IPS-NIHi7 (cell line): ENCODE measurements around the gene FBXO15.
A peak's percentile ranks its signal among the peaks of the same experiment; 100 is the strongest.

ENCODE experiments used
- DNase-seq: peaks from one replicate; pipeline ENCODE4 v3.0.0; 2012; ENCODE audit warnings: mixed read lengths; ENCODE audit errors: extremely low spot score

Gene FBXO15, protein sequence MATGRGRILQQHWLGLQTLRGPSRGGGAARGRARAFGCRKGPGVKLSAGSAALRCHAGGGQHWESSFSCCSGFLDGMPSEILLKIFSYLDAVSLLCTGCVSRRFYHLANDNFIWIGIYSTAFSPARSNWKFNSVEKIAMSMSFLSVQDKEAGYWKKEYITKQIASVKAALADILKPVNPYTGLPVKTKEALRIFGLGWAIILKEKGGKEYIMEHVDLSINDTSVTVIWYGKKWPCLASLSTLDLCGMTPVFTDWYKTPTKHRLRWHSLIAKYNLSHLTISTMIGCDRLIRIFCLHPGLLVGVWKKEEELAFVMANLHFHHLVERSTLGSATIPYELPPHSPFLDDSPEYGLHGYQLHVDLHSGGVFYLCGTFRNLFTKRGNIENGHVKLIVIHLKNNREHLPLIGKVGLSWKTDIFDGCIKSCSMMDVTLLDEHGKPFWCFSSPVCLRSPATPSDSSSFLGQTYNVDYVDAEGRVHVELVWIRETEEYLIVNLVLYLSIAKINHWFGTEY

DNA sequence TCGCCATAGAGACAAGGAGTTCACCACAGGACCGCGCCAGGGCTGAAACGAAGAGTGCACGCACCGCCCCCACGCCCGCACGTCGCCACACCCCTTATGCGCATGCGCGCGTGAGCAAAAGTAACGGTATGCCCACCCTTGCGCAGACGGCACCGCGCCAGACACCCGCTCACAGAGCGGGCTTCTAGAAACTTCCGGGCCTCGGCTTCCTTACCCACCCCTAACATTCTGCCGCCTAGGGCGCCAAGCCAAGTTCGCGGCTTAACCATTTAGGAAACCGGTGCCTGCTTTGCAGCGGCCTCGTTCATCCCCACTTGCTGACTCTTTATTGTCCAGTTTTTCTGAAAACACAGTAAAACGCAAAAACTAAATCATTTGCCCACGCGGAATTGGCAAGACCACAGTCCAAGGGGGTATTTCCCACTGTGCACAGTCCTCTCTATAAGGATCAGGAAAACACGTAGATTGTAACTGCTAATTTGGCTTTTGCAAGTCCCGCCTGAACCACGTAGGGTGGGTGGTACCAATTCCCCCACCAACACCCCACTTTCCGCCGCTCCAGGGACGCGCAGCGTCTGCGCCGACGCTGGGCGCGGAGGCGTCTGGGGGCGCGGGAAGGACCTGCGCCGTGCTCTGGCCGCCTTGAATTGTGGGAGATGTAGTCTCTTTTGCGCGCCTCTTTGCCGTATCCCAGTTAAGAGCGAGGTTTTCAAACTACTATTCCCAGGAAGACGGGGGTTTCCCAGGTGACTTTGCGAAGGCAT is at the start of gene FBXO15, which contains the start of gene TIMM21:
Gene FBXO15, minus strand, starts transcription at position 56 of the 764 bp plus-strand sequence. Its CDS starts 49 bp downstream, at position 7.
Gene TIMM21, plus strand, starts transcription at position 745 of the 764 bp plus-strand sequence. CDS start 286 bp downstream, outside the sequence.
- peak; percentile 92 for DNase-seq

DNA sequence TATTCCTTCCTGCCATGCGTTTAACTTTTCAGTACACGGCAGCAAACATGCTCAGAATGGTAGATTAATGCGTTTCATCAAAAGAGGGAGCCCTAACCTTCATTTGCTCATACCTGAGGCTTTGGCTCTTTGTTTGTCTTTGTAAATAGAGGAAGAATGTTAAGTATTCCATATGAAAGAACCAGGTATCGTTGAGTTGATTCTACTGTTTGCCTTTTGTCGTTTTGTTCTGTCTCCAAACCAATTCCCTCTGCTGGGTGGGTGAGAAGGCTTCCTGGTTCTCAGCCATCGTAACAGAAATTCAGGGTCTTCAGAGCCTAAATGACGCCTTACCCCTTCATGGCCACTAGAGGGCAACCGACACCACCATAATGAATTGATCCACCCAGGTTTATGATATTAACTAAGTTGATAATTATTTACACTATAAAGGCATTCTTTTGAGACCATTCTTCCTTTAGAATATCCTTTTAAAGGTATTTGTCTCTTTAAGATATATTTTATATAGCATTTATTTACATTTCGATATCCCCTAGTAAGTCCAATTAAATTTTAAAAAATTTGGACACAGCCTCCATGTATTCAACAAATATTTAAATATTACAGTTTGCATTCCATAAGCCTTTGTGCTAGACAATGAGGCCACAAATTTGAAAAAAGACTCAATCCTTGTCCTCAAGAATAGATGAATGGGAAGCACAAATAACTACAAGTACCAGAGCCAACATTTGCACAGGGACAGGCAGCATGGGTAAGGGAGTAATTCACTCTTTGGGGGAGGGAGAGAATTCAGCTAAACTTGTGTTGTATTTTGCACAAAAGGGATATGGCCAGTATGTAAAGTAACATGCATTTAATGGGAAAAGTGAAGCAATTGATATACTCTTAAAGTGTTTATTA is 48.8 kb upstream of the FBXO15 start:
- DNase-seq, result peak; percentile 87

DNA sequence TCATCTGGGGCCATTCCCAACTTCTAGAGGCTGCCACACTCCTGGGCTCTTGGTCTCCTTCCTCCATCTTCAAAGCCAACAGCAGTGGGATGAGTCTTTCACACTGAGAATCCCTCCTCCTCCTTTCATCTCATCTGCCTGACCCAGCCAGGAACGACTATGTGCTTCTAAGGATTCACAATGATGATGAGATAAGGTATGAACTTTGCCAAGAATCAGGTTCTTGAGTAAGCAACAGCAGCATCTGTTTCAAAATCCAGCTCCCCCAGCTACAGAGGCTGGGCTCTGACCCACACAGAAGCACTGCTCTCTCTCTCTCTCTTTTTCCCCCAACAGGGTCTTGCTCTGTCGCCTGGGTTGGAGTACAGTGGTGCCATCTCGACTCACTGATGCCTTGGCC is 47.1 kb upstream of the FBXO15 start:
- no peak for DNase-seq

DNA sequence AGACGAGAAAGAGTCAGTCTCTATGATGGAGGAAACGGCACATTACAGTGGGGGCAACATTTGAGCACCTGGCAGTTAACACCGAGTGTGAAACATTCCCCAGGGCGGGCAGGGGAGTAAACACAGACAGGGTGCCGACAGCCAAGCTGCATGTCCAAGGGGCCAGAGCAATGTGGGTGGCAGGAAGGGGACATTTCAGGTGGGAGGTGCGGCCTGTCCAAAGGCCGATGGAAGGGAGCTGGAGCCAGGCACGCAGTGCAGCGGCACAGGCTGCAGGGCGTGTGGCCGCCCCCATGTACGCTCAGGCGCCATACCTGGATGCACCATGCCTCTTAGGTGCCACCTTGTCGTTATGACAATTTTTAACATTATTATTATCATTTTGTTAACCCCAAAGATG is 43.9 kb upstream of the FBXO15 start:
- no peak for DNase-seq

DNA sequence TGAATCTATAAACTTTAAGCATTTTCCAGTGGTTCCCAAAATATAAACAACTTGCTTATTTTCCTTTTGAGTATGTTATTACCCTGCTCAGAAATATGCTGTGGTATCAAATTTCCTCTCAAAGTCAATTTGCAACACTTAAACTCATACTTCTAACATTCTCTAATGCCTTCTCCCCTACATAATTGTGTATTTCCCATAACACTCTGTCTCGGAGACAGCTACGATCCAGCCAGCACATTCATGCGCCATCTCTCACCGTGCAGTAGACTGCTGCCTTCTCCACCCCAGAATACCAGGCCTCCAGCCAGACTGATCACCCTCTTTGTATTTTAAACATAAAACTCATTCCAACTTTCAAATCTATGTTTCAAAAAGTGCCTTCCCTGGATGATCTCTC is 42.5 kb upstream of the FBXO15 start:
- DNase-seq, result no peak

DNA sequence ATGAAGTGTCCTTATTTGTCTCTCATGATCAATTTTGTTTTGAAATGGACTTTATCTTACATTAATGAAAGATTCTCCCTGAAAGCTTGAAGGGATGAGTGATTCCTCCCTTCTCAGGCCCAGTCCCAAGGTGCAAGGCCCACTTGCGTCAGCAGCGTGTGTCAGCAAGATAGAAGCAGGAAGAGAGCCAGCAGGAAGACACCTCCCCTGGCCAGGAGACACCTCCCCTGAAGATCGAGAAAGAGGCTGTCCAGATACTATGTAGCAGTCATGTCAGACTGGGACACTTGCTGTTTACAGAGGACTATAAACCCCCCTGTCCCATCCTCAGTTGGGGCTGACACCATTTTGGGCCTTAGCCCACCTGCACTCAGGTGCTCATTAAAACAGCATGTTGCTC is 39.0 kb upstream of the FBXO15 start:
- no peak for DNase-seq

DNA sequence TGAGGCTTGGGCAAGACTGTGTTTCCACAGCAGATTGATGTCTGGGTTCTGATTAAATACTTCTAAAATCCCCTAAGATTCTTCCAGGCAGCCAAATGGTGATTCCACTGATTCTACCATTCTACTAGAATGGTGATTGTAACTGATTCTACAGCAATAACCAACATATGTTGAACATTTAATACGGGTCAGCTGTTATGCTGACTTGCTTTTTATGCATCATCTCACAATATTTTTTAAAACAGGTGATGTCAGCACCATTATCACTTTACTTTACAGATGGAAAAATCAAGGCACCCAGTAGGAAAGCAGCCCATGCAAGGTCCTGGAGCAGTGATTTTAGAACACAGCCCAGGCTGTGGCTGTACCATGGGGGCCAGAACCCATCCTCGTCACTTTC is 38.2 kb upstream of the FBXO15 start:
- DNase-seq, result no peak

DNA sequence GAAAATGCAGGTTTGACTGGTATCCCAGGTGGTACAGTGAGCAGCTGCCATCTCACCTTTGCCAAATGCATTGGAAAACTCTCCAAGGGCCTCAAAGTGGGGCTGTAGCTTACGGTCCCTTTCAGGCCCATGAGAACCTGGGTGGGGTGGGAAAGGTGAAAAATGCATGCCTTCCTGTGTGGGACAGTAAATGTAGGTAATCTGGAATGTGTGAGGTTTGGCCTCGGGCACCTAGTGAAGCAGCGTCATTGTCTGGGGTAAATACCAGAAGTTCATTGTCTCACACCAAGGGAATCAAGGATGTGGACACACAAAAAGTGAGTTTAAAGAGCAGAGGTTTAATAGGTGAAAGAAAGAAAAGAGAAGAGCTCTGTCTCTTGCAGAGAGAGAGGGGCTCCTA is 37.2 kb upstream of the FBXO15 start:
- no peak for DNase-seq

DNA sequence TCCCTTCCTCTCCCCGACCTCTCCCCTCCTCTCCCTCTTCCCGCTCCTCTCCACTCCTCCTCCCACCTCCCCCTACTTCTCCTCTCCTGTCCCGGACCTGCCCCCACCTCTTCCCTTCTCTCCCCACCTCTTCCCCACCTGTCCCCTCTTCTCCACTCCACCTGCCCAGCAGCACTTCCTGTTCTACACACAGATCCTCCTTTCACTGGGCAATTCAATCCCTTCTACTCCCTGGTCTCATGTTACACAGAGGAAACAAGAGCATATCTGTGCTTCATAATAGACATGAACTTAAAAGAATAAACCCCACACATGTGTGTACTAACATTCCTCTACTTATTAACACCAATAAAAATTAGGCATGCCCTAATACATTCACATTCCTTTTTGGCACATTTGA is 35.5 kb upstream of the FBXO15 start:
- DNase-seq, result no peak

DNA sequence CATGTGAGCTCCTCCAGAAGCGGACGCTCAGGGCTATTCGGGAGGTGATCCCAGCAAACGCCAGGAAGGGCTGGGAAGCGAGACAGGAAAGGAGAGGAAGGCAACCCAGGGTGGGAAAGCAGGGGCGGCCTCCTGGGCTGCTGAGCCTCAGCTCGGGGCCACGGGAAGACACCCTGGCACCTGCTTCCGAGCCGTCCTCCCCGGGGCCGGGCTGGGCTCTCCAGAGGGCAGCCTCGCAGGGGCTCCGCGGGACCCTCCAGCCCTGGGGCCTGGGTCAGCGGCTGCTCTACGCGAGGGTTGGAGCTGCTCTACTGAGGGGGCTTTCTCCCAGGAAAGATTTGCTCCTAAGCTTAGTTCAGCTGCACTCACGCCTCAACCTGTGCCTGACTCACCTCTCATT is 34.7 kb upstream of the FBXO15 start:
- no peak for DNase-seq

DNA sequence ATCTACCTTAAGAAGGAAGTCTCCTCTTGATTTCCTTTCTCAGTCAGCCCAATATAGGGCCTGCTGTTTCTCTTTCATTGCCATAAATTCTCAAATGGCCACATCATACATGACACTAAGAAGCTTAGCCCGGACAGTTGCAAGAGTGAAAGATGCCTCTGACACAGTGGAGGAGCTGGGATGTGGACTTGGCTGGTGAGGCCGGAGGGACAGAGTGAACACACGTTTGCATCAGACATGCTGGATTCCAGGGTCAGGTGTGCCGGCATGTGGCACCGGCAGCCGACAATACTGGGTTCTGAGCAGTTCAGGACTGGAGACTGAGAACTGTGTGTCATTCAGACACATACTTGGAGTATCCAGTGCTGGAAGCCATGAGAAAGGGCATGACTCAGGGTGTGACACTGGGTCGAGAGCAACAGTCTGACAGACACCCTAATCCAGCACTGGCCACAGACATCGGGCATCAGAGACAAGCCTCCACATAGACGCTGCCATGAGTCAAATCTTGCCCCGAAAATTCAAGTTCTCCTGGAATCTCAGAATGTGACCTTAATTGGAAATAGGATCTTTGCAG is 32.1 kb upstream of the FBXO15 start:
- no peak for DNase-seq

DNA sequence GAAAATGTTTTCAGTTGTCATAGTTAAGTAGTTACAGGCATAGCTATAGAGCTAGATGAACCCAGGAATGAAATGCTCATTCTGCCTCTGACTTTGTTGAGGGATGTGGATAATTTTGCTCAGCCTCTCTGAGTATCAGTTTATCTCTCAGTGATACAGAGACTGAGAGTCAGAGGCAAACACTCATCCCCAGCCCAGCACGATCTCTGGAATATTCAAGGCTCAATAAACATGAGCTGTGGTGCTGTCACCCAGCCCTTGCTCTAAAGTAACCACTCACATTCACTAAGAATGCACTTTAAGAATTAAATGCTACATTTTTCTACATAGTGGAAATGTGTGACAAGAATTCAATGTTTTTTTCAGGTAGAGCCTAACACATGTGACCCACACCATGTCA is 31.2 kb upstream of the FBXO15 start:
- no peak for DNase-seq

DNA sequence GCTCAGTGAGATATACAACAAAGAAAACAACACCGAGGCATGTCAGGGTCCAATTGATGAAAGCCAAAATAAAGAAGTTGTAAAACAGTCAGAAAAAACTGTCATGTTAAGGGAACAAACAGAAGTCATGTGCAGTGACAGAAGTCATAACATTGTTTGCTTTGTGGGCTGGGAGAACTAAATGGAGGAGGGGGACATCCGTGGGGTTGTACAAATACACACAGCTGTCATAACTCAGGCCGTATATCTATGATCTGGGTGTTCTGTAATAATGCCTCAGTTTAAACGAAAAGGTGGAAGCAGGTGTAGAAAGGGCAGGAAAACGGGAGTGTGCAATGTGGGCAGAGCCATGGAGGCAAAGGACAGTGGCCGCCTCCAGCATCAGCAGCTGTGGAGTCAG is 28.0 kb upstream of the FBXO15 start:
- DNase-seq, result no peak

DNA sequence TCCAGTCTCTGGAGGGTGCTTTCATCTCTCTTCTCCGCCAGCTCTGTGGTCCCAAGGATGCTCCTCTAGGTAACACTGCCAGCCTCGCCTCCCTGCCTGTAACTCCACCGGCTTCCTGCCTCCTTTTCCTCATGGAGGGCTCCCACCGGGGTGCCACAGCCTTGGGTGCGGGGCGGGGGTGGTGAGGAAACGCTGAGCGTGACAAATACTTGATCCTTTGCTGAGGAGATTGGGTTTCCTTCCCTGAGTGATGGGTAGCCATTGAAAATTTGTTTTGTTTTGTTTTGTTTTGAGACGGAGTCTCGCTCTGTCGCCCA is 25.8 kb upstream of the FBXO15 start:
- no peak for DNase-seq

DNA sequence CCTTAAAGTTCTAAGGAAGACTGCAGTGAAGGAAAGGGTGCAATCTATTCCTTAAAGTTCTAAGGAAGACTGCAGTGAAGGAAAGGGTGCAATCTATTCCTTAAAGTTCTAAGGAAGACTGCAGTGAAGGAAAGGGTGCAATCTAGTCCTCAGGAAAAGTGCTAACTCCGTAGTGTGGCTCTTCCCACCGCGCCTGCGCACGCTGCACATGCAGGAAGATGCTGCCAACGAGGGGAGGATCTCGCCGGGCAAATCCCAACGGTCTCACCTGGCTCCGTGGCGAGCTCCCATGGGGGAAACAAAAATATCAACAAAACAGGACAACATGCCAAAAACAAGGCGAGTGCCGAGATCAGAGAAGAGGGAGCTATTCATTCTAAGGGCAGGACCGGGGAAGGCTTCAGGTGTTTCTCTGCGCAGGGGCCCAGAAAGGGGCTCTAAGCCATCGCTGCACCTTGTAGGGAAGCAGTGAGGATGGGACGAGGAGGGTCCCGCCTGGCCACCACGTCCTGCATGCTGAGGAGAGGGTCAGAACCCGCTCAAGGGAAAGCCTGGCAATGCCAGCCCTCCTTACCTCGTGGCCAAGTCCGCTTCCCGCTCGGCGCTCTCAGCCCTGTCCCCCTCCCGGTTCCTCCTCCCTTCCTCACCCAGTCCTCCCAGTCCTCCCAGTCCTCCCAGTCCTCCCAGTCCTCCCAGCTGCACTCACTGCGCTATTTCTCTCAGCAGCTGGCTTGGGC is 25.2 kb upstream of the FBXO15 start:
- no peak for DNase-seq

DNA sequence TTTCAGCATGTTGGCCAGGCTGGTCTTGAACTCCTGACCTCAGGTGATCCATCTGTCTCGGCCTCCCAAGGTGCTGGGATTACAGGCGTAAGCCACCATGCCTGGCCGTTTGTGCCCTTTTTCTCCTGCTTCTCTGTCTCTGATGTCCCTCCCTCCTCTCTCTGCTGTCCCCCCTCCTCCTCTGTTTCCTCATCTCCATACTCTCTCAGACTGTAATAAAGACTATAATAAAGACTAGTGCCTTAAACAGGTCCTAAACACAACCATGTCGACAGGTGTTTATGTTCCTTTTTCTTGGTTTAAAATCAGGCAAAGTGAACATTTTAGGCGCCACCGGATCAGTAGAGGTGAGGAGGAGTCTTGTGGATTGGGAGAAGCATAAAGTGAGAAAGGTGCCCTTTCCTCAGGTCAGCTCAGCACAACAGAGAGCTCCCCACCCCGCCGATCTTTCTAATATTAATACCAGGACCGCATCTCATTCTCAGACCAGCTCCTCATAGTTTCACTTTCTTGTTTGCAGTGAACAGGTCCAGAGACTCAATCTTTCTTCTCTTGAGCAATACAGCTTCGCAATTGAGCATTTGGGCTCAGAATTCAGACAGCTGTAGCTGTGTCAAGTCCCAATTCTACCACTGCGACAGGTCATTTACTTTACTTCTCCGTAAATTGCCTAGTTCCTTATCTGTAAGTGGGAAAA is 24.4 kb upstream of the FBXO15 start:
- no peak for DNase-seq

DNA sequence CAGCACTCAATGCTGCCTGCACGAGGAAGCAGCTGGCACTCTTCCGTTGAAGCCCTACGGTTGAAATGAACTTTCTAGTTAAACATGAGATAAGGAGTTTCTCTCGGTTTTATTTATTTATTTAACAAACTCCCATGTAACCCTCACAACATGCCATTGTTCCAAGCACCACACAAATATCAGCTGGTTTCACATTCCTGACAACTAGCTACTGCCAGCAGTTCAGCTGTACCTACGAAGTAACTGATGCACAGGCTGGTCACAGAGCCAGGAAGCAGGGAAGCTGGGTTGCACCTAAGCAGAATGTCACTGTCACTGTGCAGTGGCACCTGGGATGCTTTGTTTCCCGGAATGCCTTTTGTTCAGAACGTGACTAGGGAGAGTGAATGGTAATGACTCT is 18.8 kb upstream of the FBXO15 start:
- DNase-seq, result no peak

DNA sequence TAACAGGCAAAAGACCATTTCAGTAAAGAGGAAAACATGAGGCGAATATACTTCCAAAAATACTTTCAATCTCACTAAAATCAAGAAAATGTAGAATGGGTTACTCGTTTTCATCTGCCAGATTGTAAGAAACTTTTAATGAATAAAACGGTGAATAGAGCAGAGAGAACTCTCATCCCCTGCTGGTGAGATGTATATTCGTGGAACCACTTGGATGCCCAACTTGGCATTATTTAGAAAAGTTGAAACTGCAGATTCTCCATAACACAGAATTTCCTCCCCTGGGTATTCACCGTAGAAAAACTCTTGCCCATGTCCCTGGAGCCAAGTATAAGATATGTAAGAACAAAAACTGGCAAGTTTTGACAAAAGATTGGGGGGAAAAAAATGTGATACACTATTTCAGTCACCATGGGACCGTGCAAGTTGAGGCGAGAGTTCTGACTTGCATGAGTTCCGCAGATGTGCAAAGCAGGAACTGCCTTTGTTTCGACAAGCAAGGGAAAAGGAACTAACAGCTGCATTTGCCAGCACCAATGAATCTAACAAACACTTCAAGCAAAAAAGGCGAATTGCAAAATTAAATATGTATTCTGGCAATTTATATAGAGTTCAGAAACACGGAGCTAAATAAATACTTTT is 15.5 kb upstream of the FBXO15 start:
- no peak for DNase-seq

DNA sequence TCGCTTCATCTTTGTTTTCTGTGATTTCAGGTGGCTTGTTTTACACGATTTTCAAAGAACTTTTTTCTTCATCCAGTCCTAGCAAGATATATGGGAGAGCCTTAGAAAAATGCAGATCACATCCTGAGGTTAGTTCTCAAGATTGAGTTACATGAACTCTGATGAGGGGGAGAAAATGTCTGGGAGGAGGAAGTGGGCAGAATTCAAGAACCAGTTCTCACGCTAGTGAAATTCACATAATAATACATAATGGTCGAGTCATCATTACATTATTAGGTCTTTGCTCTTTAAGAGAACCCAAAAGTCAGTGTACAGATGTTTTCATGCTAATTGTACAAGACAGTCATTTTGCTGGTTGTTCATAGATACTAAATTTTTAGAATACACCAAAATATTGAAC is 7.6 kb upstream of the FBXO15 start:
- DNase-seq, result no peak

DNA sequence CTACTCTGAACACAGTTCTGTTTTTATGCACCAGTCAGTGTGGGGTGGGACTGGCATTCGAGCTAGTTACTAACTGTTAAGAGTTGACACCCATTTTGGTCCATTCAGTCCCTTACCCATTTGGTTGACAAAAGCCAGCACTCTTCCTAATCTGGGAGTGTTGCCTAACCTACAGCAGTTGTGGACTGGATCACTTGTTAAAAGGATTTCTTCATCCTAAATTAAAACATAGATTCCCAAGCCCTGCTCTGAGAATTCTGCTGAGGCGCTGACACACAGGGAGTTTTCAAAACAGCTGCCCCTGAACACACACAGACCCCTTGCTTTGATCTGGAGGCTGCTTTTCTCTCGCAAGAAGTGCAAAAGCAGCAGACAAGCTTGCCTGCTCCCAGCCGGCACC is 7.1 kb upstream of the FBXO15 start:
- DNase-seq, result no peak
